T-helper 2 cell treated with Interferon-gamma antibody and Interleukin-4, amounts not matched to agents 100 ng/mL and 5 ng/mL, for 36 hours (primary cell): ENCODE data around the gene LLPH. TPM values are rescaled to one million over a fixed set of nuclear protein-coding genes. Genes with fewer than 3 reads are reported as not detected.

Experiments
- intact Hi-C: fragments of 100-400 bp; cut with micrococcal nuclease; formaldehyde crosslinking; loops from one replicate; pipeline ENCODE4 v1.15.1; 2023
- total RNA-seq: library from RNA; stranded (reverse); gene quantifications from 2 replicates; pipeline ENCODE4 v1.2.3, GENCODE V29; 2022

The LLPH gene
- total RNA-seq, 1 donor from 2014 or later: 29.0 TPM

DNA sequence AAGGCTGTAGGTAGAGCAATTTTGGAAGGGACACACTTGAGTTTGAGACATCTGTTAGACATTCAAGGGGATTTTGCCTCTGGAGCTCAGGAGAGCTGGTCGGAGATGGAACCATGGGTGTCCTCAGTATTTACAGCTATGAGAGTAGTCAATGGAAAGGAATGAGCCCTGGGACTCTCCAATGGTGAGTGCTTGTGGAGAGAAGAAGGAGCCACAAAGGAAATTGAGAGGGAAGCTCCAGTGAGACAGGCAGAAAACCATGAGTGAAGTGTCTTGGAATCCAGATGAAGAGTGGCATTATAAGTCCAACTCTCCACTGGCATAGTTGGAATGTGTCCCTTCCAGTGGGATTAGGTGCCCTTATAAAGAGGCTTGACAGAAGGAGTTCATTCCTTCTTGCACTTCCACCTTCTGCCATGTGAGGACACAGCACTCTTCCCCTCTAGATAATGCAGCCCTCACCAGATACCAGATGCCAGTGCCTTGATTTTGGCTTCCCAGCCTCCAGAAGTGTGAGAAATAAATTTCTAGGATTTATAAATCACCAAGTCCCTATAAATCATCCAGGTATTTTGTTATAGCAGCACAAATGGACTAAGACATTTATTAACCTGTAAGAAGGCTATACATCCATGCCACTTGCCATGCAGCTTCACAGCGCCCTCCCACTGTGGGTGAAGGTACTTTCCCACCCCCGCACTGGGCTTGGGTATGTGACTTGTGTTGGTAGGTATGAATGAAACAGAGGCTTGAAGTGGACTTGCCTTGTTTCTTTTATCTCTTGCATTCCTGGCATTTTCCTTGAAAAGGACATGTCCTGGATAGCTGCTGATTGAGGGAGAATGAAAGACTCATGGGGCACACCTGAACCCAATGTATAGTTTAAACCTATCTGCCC is 27.3 kb downstream of the LLPH start:
- intact Hi-C loops: no loop called here

DNA sequence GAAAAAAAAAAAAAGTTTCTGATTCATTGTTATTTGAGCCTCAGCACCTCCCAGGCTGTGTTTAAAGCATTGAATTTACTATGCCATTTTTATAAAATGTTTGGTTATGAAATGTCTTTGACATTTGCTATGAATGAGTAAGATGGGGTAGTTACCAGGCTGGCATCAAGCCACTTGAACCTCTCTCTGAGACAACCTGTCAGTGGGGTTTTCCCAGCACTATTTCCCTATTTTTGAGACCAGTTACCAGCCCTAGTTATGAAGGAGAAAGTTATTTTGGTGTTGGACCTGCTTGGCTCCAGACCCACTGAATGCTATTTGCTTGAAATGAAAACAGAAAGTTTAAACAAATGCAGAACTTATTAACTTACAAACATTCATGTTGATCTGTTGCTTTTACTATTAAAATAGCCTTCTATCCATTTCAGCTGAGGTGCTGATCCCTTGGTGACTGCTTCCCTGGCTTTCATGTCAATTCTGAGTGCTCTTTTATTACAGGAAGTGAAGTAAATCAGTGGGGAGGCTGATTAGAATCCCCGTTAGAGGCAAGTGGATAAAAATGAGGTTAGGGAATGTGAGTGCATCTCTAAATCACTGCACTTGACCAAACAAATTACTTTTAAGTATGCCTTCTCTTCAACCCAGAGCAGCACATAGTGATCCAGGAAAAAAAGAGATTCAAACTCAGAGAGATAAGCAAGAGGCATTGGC is 37.8 kb downstream of the LLPH start:
- intact Hi-C loops: no loop called here

DNA sequence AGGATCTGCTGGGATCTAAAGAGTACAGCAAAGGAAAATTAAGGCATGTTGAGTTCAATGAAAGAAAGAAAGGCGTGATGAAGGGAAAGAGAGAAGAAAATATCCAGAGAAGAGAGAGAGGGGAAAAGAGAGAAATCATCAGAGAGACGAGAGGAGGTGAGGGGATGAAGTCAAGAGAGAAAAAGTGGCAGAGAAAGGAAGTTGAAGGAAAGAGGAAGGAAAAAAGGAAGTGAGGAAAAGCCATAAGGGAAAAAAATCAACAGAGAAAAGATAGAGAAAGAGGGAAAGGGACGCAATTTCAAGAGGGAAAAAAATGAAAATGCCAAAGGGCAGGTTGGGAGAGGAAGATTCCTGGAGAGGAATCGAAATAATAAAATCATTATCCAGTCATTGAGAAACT is 40.4 kb downstream of the LLPH start:
- intact Hi-C loops: no loop called here

GRCh38 chr12:66087365-66087943 is 43.1 kb downstream of the LLPH start:
- intact Hi-C loops: loop anchor here (1.0 to 10.0 kb wide), 2 partner anchors 531 to 1193 kb away; no protein-coding TSS in a partner anchor

- intact Hi-C loops: loop anchor here (10.0 kb wide), 1 partner anchor 1191 kb away; no protein-coding TSS in a partner anchor
Measured at GRCh38 chr12:66085998-66086397, 44.6 kb downstream of the LLPH start.

- intact Hi-C loops: loop anchor here (10.0 kb wide), 1 partner anchor 1190 kb away; no protein-coding TSS in a partner anchor
Measured at GRCh38 chr12:66085213-66085612, 45.3 kb downstream of the LLPH start.

DNA sequence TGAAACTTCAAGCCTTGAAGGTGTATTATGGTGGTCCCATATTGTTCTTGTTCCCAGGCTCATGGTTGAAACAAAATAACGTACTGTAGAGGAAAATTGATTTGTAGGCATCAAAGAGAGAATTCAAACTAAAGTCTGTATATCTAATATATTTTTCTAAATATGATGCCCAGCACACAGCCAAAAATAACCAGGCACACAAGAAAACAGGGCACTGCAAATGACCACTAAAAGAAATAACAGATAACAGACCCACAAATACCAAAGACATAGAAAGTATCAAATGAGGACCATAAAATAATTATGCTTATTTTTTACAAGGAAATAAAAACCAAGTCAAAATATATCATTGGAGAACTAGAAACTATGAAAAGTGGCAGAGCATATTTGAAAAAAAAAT is 46.8 kb downstream of the LLPH start:
- intact Hi-C loops: loop anchor here (10.0 kb wide), 1 partner anchor 1189 kb away; no protein-coding TSS in a partner anchor

DNA sequence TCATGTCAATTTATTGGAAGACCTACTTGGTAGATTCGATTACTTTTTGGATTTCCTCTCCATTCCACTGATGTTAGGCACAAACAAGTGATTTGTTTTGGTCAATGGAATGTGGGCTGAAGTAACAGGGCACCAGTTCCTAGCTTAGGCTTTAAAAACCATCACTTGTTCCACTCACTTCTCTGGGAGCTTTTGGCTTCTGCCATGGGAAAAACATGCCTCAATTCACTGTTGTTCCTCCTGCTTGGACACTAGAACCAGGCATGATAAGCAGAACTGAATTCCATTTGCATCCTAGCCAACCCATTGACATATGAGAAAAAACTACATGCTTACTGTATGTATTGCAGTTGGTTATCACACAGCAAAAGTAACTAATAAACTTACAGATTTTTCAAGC is 47.8 kb downstream of the LLPH start:
- intact Hi-C loops: loop anchor here (10.0 kb wide), 1 partner anchor 1188 kb away; no protein-coding TSS in a partner anchor

- intact Hi-C loops: loop anchor here (10.0 kb wide), 1 partner anchor 1186 kb away; no protein-coding TSS in a partner anchor
Measured at GRCh38 chr12:66080791-66081190, 49.8 kb downstream of the LLPH start.

- intact Hi-C loops: no loop called here
Measured at GRCh38 chr12:66077542-66077941, 53.0 kb downstream of the LLPH start.

DNA sequence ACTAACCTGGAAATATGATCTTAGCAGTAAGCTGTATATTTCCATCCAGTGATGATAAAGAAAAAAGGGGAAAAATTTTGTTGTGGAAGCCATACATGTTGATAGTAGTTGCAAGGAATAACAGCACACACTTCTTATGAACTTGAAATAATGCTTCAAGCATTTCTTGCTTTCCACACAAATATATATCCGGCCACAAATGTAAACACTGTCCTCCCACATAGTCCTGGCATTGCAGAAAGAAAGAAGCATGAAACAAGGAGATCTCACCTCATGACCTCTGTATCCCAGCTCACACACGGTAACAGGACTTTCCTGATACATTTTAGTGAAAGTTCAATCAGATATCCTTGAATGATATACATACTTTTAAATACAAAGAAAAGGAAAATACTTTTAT is 56.0 kb downstream of the LLPH start:
- intact Hi-C loops: no loop called here

DNA sequence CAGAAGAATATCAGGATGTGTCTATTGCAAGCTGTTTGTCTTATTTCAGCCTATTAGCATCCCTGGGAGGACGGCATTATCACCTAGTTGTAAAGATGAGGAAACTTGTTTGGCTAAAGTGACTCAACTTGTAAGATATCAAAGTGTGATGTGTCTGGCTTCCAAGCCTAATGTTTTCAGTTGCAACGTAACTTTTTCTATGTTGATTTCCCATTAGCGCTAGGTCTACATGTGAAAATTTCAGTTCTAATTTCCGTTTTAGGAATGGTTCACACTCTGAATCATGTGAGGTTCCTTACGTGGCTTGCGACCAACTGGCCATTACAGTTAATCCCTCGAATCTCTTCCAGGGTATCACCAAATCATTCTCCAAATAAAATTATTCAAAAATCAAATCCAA is 58.0 kb downstream of the LLPH start:
- intact Hi-C loops: no loop called here

DNA sequence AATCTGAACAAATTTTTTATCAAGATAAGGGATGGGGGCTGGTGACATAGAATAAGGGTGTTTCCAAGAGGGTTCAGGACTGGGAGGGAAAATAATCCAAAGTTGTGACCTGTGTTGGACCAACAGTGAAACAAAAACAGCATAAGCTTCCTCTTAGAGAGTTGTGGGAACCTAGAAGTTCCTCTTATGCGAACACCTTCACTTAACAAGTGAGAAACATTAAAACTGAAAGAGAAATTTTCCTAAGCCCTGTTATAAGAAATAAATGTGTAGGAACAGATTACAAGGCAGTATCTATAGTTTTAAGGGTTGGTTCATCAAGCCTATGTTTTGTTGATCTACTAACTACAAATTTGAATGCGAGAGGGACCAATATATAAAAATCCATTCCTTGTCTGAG is 58.4 kb downstream of the LLPH start:
- intact Hi-C loops: no loop called here

DNA sequence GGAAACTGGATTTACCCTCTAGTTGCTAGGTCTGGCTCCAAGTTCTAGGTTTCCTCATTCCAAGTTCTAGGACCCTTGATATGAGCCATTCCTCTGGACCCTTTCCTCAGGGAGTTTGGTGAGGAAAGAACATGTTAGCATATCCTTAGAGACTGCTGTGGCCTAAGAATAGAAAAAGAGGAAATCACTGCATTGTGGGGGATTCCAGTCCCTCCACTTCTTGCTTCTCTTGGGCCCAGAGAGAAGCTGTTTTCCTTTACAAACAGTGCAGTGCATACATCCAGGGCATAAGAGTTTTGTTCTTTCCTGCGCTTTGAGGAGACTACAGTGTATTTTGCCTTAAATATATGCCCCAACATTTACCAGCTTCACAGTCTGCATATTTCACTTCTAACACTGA is 59.0 kb downstream of the LLPH start:
- intact Hi-C loops: no loop called here

- intact Hi-C loops: no loop called here
Measured at GRCh38 chr12:66070378-66071120, 60.0 kb downstream of the LLPH start.

DNA sequence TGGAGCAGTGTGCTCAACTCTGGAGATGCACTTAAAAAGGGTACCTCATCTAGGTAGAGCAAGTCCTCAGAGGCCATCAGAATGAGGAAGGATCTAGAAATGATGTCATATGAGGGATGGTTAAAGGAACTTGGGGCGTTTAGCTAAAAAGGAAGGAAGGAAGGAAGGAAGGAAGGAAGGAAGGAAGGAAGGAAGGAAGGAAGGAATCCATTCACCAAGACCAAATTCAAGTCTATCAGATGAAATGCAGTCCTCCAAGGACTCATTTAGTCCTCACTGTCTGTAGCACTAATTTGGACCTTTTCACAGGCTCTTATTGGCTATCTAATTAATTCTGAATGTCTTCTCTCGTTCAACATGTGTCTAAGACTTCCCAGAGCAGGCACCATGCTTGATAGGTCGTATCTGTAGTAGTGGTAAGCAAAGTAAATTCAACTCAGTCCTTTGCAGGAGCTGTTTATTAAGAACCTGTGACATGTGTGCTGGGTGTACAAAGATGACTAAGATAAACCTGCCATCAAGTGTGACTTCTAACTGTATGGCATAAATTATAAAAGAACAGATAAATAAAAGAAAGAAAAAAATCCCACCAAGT is 63.5 kb downstream of the LLPH start:
- intact Hi-C loops: no loop called here

Other genes starting within 250 kb of the LLPH start
- gene TMBIM4, start 39.2 kb upstream of the LLPH start, total RNA-seq: 74.4 and 78.0 TPM in 2 replicates
- gene IRAK3, start 58.5 kb upstream of the LLPH start, total RNA-seq: 0.93 and 1.4 TPM in 2 replicates
- 39.8 and 40.2 TPM in 2 replicates for gene HELB, start 171.7 kb upstream of the LLPH start, total RNA-seq